HepG2 (cell line): ENCODE results near the gene WWTR1. TPM values are rescaled to one million over a fixed set of nuclear protein-coding genes. Genes with fewer than 3 reads are reported as not detected.
A peak's percentile ranks its signal among the peaks of the same experiment; 100 is the strongest.

Experiments
- ATF2 ChIP-seq: sonication (generic); formaldehyde crosslinking; IDR thresholded peaks from 2 replicates; pipeline ENCODE4 v1.4.0; 2020; ENCODE audit warnings: missing genetic modification reagents
- BHLHE40 ChIP-seq: IDR thresholded peaks from 2 replicates; pipeline ENCODE4 v1.6.1; 2011; ENCODE audit warnings: low read length, improper control_type of control experiment
- BRF2 ChIP-seq: sonication (generic); formaldehyde crosslinking; IDR thresholded peaks from 2 replicates; pipeline ENCODE4 v1.8.1; 2022; ENCODE audit warnings: mild to moderate bottlenecking, missing genetic modification reagents
- CBX2 ChIP-seq, 2 experiments: fragments of 200-600 bp in 1 of 2; sonication (generic); formaldehyde crosslinking in 1 of 2; IDR thresholded peaks; 2 replicates each; pipeline versions ENCODE4 v1.7.0 to v1.8.1; 2018 to 2022; ENCODE audit warnings: low read depth in 2 of 2, low read length in 1 of 2, mild to moderate bottlenecking in 1 of 2, missing genetic modification reagents in 1 of 2
- FOXP1 ChIP-seq, 2 experiments: fragments of 450-650 bp in 1 of 2; IDR thresholded peaks; 2 replicates each; pipeline ENCODE4 v1.6.1; 2017 to 2018; ENCODE audit warnings: antibody characterized with exemption in 1 of 2
- FOXP4 ChIP-seq: sonication (generic); formaldehyde crosslinking; IDR thresholded peaks from 2 replicates; pipeline ENCODE4 v1.4.0; 2020; ENCODE audit warnings: missing genetic modification reagents
- HNRNPL ChIP-seq: fragments of 200-400 bp; formaldehyde crosslinking; IDR thresholded peaks from 2 replicates; pipeline ENCODE4 v1.6.1; 2017; ENCODE audit warnings: mild to moderate bottlenecking, low read depth, low read length
- KDM6A ChIP-seq: IDR thresholded peaks from 2 replicates; pipeline ENCODE4 v1.6.1; 2016; ENCODE audit warnings: low read depth
- SAP130 ChIP-seq: IDR thresholded peaks from 2 replicates; pipeline ENCODE4 v1.6.1; 2016; ENCODE audit warnings: low read depth
- SSRP1 ChIP-seq: IDR thresholded peaks from 2 replicates; pipeline ENCODE4 v1.6.1; 2016; ENCODE audit warnings: control low read depth
- ZNF180 ChIP-seq: sonication (generic); formaldehyde crosslinking; IDR thresholded peaks from 2 replicates; pipeline ENCODE4 v1.4.0; 2020; ENCODE audit warnings: low read depth, missing genetic modification reagents, borderline replicate concordance
- ZNF281 ChIP-seq: sonication (generic); formaldehyde crosslinking; IDR thresholded peaks from 2 replicates; pipeline ENCODE4 v1.4.0; 2020; ENCODE audit warnings: missing genetic modification reagents, borderline replicate concordance
- ZNF337 ChIP-seq: sonication (generic); formaldehyde crosslinking; IDR thresholded peaks from 2 replicates; pipeline ENCODE4 v1.5.1; 2020; ENCODE audit warnings: missing genetic modification reagents, low read depth, mild to moderate bottlenecking, borderline replicate concordance
- ZNF724P ChIP-seq: sonication (generic); formaldehyde crosslinking; IDR thresholded peaks from 2 replicates; pipeline ENCODE4 v1.8.0; 2022; ENCODE audit warnings: missing genetic modification reagents, borderline replicate concordance
- ZNF891 ChIP-seq: sonication (generic); formaldehyde crosslinking; IDR thresholded peaks from 2 replicates; pipeline ENCODE4 v1.5.0; 2020; ENCODE audit warnings: mild to moderate bottlenecking, missing genetic modification reagents
- polyA plus RNA-seq, 8 experiments: library from polyadenylated mRNA; depleted of rRNA in 3 of 8; stranded (reverse) in 7 of 8; unstranded in 1 of 8; fragments of >200 nt; fragmentation: Illumina TruSeq in 4 of 8; extraction: Trizol in 4 of 8; gene quantifications; 2 replicates each; pipeline versions ENCODE4 v1.2.1 to v1.2.3, GENCODE V29; 2011 to 2016; ENCODE audit warnings: low read depth in 4 of 8, missing spikeins in 1 of 8, mixed read lengths in 1 of 8; ENCODE audit not compliant: insufficient read depth in 1 of 8
- total RNA-seq, 5 experiments: library from RNA; depleted of rRNA; stranded (reverse); fragments of >200 nt; fragmentation: Illumina TruSeq; extraction: Trizol; gene quantifications; 2 replicates each; pipeline ENCODE4 v1.2.3, GENCODE V29; 2016; ENCODE audit warnings: low read depth in 1 of 5
- TF ChIP-seq, protein P1 (sequence below): sonication (generic); formaldehyde crosslinking; IDR thresholded peaks from 2 replicates; pipeline ENCODE4 v1.4.0; 2020; ENCODE audit warnings: missing genetic modification reagents

WWTR1 gene
- total and polyA plus RNA-seq, 2 of the 13 experiments (the other 11 are each of a cell fraction or from before 2014, with no cell fraction given): 19.7 to 139 TPM

DNA sequence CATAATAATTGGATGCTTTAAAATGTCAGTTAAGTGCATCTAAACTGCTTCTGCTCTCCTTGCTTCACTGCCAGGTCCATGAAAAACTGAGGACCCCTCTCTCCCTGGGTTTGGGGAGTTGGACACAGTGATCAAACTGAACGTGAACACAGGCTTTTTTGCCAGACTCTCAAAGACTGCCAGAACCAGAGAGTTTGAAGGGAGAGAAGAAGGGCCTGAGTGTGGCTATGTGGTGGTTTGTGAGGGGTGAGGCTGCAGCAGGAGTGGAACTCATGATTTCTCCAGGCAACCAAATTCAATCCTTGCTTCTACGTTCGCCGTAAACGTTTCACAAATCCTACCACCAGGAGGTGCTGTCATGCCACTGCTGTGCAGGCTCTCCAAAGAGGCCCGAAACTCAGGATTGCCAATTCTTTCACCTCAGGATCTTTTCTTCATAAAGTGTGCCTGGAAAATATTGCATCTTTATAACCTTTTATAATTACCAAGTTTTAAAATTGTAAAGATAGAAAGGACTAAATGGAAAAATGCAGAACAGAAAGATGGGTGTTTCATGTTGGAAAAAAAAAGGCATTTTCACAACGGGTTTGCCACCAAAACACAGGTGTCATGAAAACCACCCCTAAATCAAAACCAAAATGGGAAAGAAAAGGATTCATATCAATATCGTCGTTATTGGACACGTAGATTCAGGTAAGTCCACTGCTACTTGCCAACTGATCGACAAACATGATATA is 163.6 kb downstream of the WWTR1 start (continued):
- TF ChIP-seq ZNF281 (CRISPR knock-in tag) (no peak), HNRNPL (no peak), SAP130 (no peak), ATF2 (CRISPR knock-in tag) (no peak), ZNF891 (CRISPR knock-in tag) (no peak), FOXP1 (IDR thresholded peaks at IDR 0.05) (no peak), FOXP1 (CRISPR knock-in tag; IDR thresholded peaks at IDR 0.05) (no peak), ZNF337 (no peak), CBX2 (IDR thresholded peaks at IDR 0.05; ENCODE audit: low read depth, low read length) (no peak), CBX2 (CRISPR knock-in tag; IDR thresholded peaks at IDR 0.05; ENCODE audit: low read depth) (no peak), SSRP1 (CRISPR knock-in tag) (no peak), BHLHE40 (peak; percentile 24; the same call in 1 of the 2 replicates), KDM6A (no peak), ZNF180 (CRISPR knock-in tag) (no peak), ZNF724P (CRISPR knock-in tag) (no peak), BRF2 (CRISPR knock-in tag) (no peak), FOXP4 (CRISPR knock-in tag) (0 out of 2 replicates have a peak, but pooled peaks have one; percentile 17)
- TF ChIP-seq, protein P1, sequence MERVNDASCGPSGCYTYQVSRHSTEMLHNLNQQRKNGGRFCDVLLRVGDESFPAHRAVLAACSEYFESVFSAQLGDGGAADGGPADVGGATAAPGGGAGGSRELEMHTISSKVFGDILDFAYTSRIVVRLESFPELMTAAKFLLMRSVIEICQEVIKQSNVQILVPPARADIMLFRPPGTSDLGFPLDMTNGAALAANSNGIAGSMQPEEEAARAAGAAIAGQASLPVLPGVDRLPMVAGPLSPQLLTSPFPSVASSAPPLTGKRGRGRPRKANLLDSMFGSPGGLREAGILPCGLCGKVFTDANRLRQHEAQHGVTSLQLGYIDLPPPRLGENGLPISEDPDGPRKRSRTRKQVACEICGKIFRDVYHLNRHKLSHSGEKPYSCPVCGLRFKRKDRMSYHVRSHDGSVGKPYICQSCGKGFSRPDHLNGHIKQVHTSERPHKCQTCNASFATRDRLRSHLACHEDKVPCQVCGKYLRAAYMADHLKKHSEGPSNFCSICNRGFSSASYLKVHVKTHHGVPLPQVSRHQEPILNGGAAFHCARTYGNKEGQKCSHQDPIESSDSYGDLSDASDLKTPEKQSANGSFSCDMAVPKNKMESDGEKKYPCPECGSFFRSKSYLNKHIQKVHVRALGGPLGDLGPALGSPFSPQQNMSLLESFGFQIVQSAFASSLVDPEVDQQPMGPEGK (CRISPR knock-in tag): no peak
